Measurements from ENCODE around the gene RBM25. TPM values are rescaled to one million over a fixed set of nuclear protein-coding genes. Genes with fewer than 3 reads are reported as not detected.

RBM25 gene
- total RNA-seq, 2 donors from 2014 or later, result 36.8 to 78.6 TPM

- WGBS, result 94% methylated on average over 4 of the region's 4 CpGs
- H3K36me3 ChIP-seq, result peaks cover 0 to 5% of the 10 kb centered on the region in 2 donors
Observed at GRCh38 chr14:73069585-73069984, 11.3 kb downstream of the RBM25 start.

DNA sequence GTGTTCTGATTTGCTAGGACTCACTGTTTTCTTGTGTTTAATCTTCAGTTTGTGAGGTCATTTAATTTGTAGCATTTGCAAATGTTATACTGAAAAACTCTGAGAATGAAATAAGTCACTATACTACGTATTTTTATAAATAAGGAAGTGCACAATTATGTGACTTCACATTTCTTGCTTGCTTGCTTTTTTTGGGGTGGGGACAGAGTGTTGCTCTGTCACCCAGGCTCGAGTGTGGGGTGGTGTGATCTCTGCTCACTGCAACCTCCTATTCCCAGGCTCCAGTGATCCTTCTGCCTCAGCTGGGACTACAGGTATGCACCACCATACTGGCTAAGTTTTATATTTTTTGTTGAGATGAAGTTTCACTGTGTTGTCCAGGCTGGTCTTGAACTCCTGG is 32.7 kb downstream of the RBM25 start:
- peaks cover 0 to 3% of the 10 kb centered on the region in 2 donors for H3K36me3 ChIP-seq

More at GRCh38 chr14:73069585-73069984, 11.3 kb downstream of the RBM25 start:
- DNase-seq (ENCODE audit: low spot score), result no peak
- TF ChIP-seq, protein P1, sequence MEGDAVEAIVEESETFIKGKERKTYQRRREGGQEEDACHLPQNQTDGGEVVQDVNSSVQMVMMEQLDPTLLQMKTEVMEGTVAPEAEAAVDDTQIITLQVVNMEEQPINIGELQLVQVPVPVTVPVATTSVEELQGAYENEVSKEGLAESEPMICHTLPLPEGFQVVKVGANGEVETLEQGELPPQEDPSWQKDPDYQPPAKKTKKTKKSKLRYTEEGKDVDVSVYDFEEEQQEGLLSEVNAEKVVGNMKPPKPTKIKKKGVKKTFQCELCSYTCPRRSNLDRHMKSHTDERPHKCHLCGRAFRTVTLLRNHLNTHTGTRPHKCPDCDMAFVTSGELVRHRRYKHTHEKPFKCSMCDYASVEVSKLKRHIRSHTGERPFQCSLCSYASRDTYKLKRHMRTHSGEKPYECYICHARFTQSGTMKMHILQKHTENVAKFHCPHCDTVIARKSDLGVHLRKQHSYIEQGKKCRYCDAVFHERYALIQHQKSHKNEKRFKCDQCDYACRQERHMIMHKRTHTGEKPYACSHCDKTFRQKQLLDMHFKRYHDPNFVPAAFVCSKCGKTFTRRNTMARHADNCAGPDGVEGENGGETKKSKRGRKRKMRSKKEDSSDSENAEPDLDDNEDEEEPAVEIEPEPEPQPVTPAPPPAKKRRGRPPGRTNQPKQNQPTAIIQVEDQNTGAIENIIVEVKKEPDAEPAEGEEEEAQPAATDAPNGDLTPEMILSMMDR (IDR thresholded peaks at IDR 0.05), result no peak
- TF ChIP-seq POLR2AphosphoS5 (IDR thresholded peaks at IDR 0.05) (no peak), POLR2A (IDR thresholded peaks at IDR 0.05) (no peak)
- Histone ChIP-seq H3K27ac (no peak overlapping the region), H3K27me3 (replicated peaks; ENCODE audit: insufficient read depth) (no peaks in the 10 kb centered on the region), H3K9me3 (no peaks in the 10 kb centered on the region), H3K4me1 (replicated peaks) (no peaks in the 10 kb centered on the region), H3K4me3 (no peak overlapping the region)
- intact Hi-C loops (cut with DNase I), result no loop called here

DNA sequence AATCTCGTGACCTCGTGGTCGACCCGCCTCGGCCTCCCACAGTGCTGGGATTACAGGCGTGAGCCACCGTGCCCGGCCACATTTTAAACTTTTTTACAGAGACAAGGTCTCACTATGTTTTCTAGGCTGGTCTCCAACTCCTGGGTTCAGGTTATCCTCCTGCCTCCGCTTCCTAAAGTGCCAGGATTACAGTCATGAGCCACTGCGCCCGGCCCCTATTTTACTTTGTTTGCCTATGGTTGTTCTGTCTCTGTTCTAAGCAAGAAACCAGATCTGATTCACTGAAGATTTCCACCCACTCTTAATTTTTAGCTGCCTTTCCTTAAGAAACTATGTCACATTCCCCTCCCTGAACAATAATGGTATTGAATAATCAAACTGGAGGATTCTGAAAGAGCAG is 39.1 kb downstream of the RBM25 start:
- H3K9me3 ChIP-seq, result no peaks in the 10 kb centered on the region
- no peaks in the 10 kb centered on the region for H3K36me3 ChIP-seq
- H3K4me1 ChIP-seq (replicated peaks), result no peaks in the 10 kb centered on the region
- no peak for DNase-seq (ENCODE audit: low spot score)
- TF ChIP-seq POLR2A (IDR thresholded peaks at IDR 0.05) (no peak), POLR2AphosphoS5 (IDR thresholded peaks at IDR 0.05) (no peak)
- TF ChIP-seq, protein P1 (IDR thresholded peaks at IDR 0.05), result no peak
- no peaks in the 10 kb centered on the region for H3K27me3 ChIP-seq (replicated peaks; ENCODE audit: insufficient read depth)
- H3K27ac ChIP-seq, result no peak overlapping the region
- intact Hi-C loops (cut with DNase I), result no loop called here
- no peak overlapping the region for H3K4me3 ChIP-seq
- WGBS, result 94% methylated on average over 11 of the region's 11 CpGs

More for the DNA sequence above, 32.7 kb downstream of the RBM25 start:
- no peak overlapping the region for H3K27ac ChIP-seq
- H3K27me3 ChIP-seq (replicated peaks; ENCODE audit: insufficient read depth), result no peaks in the 10 kb centered on the region
- no peak for TF ChIP-seq POLR2A (IDR thresholded peaks at IDR 0.05)
- TF ChIP-seq, protein P1 (IDR thresholded peaks at IDR 0.05), result no peak
- TF ChIP-seq POLR2AphosphoS5 (IDR thresholded peaks at IDR 0.05), result no peak
- H3K4me1 ChIP-seq (replicated peaks), result no peaks in the 10 kb centered on the region
- no peak overlapping the region for H3K4me3 ChIP-seq
- WGBS, result 79% methylated on average over 2 of the region's 2 CpGs
- H3K9me3 ChIP-seq, result no peaks in the 10 kb centered on the region
- DNase-seq (ENCODE audit: low spot score), result no peak
- intact Hi-C loops (cut with DNase I), result no loop called here

DNA sequence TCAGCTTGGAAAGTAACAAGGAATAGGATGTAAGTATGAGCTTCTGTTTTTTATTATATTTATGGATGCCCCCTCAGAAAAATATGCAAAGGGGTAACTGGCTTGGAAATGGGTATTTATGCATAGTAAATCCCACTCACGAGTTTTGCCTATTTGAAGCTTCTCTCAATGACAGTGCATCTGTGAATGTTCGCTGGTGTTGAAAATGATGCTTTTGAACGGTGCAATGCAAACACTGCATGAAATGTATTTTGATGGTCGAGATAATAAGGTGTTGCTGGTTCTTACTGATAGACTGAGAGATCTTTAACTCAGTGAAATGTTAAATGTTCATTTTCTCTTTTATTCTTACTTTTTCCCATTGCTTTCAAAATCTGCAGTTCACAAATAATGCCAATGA is 42.0 kb downstream of the RBM25 start:
- intact Hi-C loops (cut with DNase I), result no loop called here
- no peak for DNase-seq (ENCODE audit: low spot score)
- Histone ChIP-seq H3K36me3 (peaks cover 0 to 3% of the 10 kb centered on the region in 2 donors), H3K4me1 (replicated peaks) (no peaks in the 10 kb centered on the region), H3K4me3 (no peak overlapping the region), H3K27ac (no peak overlapping the region), H3K9me3 (no peaks in the 10 kb centered on the region), H3K27me3 (replicated peaks; ENCODE audit: insufficient read depth) (no peaks in the 10 kb centered on the region)
- TF ChIP-seq POLR2A (IDR thresholded peaks at IDR 0.05) (no peak), POLR2AphosphoS5 (IDR thresholded peaks at IDR 0.05) (no peak)
- TF ChIP-seq, protein P1 (IDR thresholded peaks at IDR 0.05), result no peak
- 85% methylated on average over 4 of the region's 4 CpGs for WGBS

DNA sequence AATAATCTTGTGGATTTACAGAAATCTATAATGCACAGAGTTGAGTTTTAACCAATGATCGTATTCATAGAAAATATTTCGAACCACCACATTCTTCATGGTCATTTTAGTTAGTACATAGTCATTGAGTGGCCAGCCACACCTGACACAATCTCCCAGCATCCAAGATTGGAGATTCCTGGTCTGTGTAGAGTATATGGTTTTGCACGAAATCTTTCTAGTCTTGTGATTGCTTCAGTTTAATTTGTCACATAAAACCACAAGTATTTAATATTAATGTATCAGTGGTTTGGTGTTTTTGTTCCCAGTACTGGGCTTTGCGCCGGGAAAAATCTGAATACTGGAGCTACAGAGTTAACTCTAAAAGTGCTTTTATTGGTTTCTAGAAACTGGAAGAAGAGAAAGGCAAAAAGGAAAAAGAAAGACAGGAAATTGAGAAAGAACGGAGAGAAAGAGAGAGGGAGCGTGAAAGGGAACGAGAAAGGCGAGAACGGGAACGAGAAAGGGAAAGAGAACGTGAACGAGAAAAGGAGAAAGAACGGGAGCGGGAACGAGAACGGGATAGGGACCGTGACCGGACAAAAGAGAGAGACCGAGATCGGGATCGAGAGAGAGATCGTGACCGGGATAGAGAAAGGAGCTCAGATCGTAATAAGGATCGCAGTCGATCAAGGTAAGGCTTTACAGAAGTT is 44.6 kb downstream of the RBM25 start:
- Histone ChIP-seq H3K4me1 (replicated peaks) (no peaks in the 10 kb centered on the region), H3K27ac (no peak overlapping the region), H3K27me3 (replicated peaks; ENCODE audit: insufficient read depth) (no peaks in the 10 kb centered on the region), H3K4me3 (no peak overlapping the region), H3K36me3 (peaks cover 0 to 3% of the 10 kb centered on the region in 2 donors), H3K9me3 (no peaks in the 10 kb centered on the region)
- no peak for TF ChIP-seq POLR2AphosphoS5 (IDR thresholded peaks at IDR 0.05)
- TF ChIP-seq, protein P1 (IDR thresholded peaks at IDR 0.05), result no peak
- TF ChIP-seq POLR2A (IDR thresholded peaks at IDR 0.05), result no peak
- no peak for DNase-seq (ENCODE audit: low spot score)
- intact Hi-C loops (cut with DNase I), result no loop called here
- 93% methylated on average over 27 of the region's 27 CpGs for WGBS
